Epithelial cell of proximal tubule (primary cell): ENCODE measurements around the gene CHMP6. TPM values are rescaled to one million over a fixed set of nuclear protein-coding genes. Genes with fewer than 3 reads are reported as not detected.
A peak's percentile ranks its signal among the peaks of the same experiment; 100 is the strongest.

Source experiments
- DNase-seq: peaks from one replicate; pipeline ENCODE4 v3.0.0-alpha.2; 2011; ENCODE audit warnings: low read depth
- H3K4me3 ChIP-seq: 2 replicates; pipeline ENCODE4 v1.5.1; 2011; ENCODE audit warnings: low read depth, mild to moderate bottlenecking, low read length
- total RNA-seq: library from RNA; depleted of rRNA; stranded (reverse); fragments of >200 nt; gene quantifications from 2 replicates; pipeline ENCODE4 v1.2.3, GENCODE V29; 2015
- TF ChIP-seq, protein P1 (sequence below): conservative IDR thresholded peaks from 2 replicates; pipeline ENCODE4 v1.5.1; 2012; ENCODE audit warnings: low read depth, mild to moderate bottlenecking, low read length

The CHMP6 gene
- total RNA-seq, 1 donor from 2014 or later, result 32.6 TPM

DNA sequence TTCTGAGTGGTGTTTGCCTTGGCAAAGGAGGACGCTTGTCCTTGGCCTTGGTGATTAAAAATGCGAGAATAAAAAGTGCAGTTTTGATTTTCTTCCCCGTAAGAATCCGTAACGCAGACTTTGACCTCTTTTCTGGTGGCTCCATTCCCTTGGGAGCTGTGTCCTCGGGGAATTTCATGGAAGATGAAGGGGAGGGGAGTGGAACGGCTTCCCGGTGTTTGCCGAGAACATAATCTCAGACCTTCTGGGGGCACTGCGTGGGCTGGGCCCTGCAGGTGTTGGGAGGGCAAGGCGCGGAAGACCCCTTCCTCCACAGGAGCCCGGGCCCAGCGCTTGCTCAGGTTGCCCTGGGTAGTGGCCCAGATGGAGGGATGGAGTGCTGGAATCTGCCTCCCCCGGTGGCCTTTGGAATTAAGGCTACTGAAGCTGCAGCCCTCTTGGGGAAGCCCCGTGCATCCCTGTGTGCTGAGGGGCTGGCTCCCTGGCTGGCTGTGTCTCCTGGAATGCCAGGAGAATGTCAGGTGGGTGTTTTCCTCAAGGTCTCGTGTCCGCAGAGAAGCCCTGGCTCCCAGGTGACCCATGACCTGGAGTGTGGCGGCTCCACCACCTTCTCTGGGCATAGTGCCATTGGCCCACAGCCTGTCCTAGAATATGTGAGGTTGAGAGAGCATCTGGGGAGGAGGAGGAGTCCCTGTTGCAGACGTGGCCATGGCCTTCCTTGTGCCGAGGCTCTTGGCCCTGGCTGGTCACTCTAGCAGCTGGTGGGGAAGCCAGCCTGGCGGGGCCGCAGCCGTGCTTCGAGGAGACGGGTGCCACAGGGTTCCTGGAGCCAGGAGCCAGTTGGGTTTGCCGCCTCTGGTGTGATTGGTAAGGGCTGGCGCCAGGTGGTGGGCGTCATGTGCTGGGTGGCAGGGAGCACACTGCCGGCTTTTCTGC is 46.4 kb downstream of the CHMP6 start:
- peak overlapping the region; percentile 64 for H3K4me3 ChIP-seq
- TF ChIP-seq, protein P1, sequence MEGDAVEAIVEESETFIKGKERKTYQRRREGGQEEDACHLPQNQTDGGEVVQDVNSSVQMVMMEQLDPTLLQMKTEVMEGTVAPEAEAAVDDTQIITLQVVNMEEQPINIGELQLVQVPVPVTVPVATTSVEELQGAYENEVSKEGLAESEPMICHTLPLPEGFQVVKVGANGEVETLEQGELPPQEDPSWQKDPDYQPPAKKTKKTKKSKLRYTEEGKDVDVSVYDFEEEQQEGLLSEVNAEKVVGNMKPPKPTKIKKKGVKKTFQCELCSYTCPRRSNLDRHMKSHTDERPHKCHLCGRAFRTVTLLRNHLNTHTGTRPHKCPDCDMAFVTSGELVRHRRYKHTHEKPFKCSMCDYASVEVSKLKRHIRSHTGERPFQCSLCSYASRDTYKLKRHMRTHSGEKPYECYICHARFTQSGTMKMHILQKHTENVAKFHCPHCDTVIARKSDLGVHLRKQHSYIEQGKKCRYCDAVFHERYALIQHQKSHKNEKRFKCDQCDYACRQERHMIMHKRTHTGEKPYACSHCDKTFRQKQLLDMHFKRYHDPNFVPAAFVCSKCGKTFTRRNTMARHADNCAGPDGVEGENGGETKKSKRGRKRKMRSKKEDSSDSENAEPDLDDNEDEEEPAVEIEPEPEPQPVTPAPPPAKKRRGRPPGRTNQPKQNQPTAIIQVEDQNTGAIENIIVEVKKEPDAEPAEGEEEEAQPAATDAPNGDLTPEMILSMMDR, result no peak

DNA sequence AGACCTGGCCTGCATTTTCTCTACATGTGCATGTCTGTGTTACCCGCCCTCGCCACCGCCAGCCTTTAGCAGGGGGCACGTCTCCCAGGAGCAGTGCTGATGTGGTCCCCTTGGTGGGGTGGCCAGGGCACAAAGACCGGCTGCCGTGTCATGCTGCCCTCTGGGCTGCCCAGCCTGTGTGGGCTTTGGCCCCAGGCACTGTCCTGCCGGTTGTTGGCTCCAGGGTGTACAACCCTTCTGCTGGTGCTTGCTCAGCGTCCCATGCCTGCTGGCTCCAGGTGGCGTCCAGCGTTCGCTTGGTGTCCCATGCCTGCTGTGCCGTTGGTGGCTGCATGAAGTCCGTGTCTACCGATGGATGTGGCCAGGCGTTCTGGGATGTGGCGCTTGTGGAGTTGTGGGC is 47.5 kb downstream of the CHMP6 start:
- TF ChIP-seq, protein P1, result no peak
- no peak for DNase-seq
- H3K4me3 ChIP-seq, result no peak overlapping the region

More for the DNA sequence above, 46.4 kb downstream of the CHMP6 start:
- DNase-seq, result no peak

DNA sequence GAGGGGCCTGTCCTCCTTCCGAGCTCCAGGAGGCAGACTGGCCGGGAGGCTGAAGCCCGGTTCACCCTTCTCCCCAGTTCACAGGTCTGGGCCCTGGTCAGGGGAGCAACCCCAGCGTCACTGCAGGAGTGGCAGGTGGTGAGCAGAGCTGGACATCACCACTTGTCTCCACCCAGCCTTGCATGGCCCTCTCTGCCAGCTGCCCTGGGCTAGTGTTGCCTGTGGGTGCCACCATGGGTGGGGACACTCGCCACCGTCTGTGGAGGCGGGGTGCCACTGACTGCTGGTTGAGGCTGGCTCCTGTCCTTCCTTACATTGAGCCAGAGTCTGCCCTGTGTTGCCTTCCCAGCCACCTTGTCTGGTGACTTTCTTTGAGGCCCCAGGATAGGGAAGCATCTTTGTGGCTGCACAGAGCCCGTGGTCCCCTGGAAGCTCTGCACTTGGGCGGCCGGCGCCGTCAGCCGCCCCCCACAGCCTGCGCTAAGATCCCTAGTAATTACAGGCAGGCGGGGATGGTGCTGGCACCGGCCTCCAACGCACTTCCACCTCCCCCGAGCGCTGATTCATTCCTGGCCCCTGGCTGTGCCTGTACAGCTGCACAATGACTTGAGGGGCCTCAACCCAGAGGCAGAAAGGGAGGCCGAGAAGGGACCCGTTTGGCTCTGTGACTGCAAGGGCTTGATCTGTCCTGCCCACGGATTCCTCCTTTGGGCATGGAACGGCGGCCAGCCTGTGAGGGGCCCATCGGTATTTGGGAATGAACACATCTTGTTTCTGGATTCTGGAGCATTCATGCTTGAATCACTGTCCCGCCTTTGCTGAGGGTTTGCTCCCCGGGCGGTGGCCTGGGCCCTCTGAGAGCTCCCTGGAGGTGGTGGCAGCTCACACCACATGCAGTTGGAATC is 48.5 kb downstream of the CHMP6 start:
- H3K4me3 ChIP-seq, result no peak overlapping the region
- TF ChIP-seq, protein P1, result no peak
- DNase-seq, result no peak

DNA sequence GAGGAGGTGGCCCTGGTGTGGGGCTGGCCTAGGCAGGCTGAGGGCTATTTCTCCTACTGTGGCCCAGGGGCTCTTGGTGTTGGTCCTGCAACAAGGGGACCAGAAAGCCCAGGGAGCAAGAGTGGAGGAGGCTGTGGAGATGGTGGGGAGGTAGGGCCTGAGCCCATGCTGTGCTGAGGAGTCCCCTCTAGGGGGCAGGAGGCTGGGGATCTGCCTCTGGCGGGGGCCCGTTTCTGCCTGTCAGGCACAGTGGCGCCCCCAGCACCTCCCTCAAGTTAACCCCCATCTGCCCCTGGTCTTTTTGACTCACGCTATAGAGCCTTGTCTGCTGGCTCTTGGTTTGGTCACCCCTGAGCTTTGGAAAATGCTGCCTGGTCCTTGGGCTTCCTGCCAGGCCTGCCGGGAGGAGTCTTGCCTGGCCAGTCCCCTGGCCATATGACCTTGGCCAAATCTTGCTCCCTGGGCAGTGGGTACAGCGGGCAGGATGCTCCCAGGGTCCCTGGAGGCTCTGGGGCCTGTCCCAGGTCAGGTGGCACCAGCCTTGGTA is 49.2 kb downstream of the CHMP6 start:
- no peak overlapping the region for H3K4me3 ChIP-seq
- no peak for DNase-seq
- TF ChIP-seq, protein P1, result peak; percentile 61

DNA sequence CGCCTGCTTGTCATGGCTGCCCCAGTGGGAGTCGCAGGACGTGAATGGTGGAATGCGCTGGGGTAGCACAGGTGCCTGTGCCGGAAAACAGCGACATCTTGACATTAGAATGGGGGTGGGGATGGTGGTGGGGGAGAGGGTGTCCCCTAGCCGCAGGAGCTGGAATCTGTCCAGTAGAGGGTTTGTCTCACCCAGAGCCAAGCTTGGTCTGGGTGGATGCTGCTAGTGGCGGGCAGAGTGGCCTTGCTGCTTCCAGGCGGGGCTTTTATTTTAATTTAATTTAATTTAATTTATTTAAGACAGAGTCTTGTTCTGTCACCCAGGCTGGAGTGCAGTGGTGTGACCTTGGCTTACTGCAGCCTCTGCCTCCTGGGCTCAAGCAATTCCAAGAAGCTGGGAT is 51.0 kb downstream of the CHMP6 start:
- DNase-seq, result no peak
- no peak overlapping the region for H3K4me3 ChIP-seq
- TF ChIP-seq, protein P1, result no peak

DNA sequence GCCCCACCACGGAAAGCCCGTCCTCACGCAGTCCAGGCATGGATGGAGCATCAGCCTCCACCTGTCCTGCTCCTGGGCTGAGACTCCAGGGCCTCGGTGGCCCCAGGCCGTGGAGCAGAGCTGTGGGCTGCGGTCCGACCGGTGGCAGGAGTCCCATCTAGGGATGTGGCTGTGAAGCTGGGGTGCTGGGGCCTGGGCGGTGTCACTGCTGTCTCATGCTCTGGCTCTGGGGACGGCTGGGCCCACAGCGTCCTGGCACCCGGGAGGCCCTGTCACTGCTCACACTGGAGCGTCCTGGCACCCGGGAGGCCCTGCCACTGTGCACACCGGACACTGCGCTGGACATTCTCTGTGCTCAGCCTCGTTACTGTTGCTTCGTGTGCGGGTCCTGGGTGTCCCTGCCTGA is 51.7 kb downstream of the CHMP6 start:
- TF ChIP-seq, protein P1, result no peak
- no peak for DNase-seq
- peak overlapping the region; percentile 37 for H3K4me3 ChIP-seq
